Measurements from ENCODE around the gene MARK3.

The MARK3 gene

DNA sequence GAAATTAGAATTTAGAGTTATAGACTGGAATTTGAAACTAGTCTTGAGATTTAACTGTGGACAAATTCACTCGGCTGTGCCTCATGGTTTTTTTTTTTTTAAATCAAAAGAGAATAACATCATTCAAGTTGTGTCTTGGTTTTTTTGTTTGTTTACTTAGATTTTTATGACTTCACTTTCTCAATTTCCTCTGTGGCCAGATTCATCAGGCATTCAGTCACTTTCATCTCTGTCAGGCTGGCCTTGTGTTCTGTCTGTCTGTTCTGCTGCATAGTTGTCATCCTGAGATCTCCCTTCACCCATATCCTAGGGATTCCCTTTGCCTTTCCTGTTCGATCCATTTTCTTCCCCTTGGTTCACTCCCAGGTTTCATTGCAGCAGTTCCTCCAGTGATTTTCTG is 10.0 kb downstream of the MARK3 start:
- TF ChIP-seq, protein P1, sequence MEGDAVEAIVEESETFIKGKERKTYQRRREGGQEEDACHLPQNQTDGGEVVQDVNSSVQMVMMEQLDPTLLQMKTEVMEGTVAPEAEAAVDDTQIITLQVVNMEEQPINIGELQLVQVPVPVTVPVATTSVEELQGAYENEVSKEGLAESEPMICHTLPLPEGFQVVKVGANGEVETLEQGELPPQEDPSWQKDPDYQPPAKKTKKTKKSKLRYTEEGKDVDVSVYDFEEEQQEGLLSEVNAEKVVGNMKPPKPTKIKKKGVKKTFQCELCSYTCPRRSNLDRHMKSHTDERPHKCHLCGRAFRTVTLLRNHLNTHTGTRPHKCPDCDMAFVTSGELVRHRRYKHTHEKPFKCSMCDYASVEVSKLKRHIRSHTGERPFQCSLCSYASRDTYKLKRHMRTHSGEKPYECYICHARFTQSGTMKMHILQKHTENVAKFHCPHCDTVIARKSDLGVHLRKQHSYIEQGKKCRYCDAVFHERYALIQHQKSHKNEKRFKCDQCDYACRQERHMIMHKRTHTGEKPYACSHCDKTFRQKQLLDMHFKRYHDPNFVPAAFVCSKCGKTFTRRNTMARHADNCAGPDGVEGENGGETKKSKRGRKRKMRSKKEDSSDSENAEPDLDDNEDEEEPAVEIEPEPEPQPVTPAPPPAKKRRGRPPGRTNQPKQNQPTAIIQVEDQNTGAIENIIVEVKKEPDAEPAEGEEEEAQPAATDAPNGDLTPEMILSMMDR (conservative IDR thresholded peaks at IDR 0.05; ENCODE audit: low read depth, low read length), result no peak
- DNase-seq (ENCODE audit: low read depth), result no peak
- no peak overlapping the region for H3K4me3 ChIP-seq (ENCODE audit: low read length)

DNA sequence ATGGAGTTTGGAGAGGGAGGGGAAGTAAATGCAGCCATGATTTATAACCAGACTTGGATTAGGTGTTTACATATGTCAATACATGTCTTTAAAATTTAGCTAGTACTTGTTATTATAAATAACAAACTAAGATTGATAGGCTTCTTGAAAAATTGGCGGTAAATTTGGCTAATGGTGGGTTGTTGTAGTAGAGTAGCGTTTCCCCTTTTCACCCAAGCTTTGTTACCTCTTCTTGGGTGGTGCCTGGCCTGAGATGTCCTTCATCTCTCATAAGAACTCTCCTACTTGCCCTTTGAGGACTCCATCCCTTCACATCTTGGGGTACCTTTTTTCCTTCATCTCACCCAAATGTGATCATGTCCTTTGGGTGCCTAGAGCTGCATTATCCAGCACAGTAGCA is 11.2 kb downstream of the MARK3 start:
- no peak for DNase-seq (ENCODE audit: low read depth)
- no peak overlapping the region for H3K4me3 ChIP-seq (ENCODE audit: low read length)
- TF ChIP-seq, protein P1 (conservative IDR thresholded peaks at IDR 0.05; ENCODE audit: low read depth, low read length), result no peak

DNA sequence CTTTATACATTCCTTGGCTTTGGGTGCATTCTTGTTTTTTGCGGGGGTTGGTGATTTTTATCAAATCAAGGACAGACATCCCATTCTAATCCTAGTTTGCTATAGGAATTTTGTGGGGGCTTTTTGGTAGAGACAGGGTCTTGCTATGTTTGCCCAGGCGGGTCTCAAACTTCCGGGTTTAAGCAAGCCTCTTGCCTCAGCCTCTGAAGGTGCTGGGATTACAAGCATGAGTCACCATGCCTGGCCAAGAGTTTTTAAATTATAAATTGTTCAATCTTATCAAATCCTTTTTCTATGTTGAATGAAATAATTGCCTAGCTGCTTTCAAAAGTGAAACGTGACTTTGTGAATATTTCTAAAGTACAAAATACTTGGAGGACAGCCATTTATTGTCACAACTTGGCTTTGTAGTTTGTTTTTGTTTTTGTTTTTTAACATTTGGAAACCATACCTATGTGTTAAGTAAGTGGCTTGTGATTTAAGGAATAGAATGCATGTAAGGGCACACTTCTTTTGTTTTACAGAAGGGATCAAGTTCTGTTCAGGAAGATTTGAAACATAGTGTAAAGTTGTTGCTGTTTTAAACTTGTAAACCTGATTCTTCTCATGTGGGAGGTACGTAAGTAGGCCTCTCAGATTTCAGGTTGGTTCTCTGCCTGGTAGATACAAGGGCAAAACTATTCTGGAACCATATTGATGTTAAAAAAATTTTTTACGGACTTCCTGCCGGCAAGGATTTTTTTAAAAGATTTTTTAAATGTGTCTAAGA is 13.4 kb downstream of the MARK3 start:
- DNase-seq (ENCODE audit: low read depth), result no peak
- H3K4me3 ChIP-seq (ENCODE audit: low read length), result no peak overlapping the region
- TF ChIP-seq, protein P1 (conservative IDR thresholded peaks at IDR 0.05; ENCODE audit: low read depth, low read length), result no peak

DNA sequence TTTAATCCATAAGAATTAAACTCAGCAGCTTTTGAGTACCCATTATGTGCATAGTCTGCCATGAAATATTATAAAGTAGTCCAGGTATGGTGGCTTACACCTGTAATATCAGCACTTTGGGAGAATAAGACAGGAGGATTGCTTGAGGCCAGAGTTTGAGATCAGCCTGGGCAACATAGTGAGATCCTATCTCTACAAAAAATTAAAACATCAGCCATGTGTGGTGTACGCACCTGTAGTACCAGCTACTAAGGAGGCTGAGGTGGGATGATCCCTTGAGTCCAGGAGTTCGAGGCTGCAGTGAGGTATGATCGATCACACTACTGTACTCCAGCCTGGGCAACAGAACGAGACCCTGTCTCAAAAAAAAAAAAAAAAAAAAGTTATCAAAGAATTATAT is 15.3 kb downstream of the MARK3 start:
- no peak for DNase-seq (ENCODE audit: low read depth)
- TF ChIP-seq, protein P1 (conservative IDR thresholded peaks at IDR 0.05; ENCODE audit: low read depth, low read length), result no peak
- no peak overlapping the region for H3K4me3 ChIP-seq (ENCODE audit: low read length)

DNA sequence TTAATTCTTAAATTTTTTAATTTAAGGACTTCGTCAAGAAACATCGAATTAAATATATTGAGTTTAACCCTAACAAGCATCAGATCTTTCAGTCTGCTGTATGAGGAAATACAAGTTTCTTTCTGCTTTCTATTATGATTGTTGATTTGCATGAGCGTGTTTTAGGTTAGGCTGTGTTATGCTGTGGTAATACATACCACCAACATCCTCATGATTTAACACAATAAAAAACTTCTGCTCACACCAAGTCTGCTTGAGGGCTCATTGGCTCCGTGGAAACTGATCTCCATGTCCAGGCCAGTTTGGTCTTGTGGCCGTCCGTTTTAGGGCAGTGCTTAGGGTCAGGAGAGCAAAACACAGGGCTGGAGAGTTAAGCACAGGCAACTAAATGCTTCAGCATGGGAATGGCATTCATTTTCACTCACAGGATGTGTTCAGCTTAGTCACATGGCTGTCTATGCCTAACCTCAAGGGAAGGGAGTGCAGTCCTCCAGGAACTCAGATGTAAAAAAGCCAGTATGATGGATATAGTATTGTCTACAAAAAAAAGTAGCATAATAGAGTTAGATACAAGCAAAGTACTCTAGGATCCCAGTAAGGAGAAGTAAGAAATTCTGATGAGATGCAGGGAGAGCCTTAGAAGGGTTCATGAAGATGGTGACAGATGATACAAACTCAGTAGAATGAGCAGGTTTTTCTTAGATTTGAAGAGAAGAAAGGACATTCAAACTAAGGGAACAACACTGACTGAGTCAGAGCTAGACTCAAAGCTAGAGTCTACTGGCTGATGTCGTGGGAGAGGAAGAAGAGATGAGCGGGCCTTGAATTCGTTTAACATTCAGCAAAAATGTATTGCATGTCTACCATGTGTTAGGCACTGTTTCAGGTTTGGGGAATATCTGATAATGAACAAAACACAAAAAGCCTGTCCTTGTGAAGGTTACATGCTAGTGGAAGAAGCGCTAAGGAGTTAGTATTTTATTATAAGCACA is 16.3 kb downstream of the MARK3 start:
- peak; percentile 71 for DNase-seq (ENCODE audit: low read depth)
- no peak overlapping the region for H3K4me3 ChIP-seq (ENCODE audit: low read length)
- TF ChIP-seq, protein P1 (conservative IDR thresholded peaks at IDR 0.05; ENCODE audit: low read depth, low read length), result no peak

DNA sequence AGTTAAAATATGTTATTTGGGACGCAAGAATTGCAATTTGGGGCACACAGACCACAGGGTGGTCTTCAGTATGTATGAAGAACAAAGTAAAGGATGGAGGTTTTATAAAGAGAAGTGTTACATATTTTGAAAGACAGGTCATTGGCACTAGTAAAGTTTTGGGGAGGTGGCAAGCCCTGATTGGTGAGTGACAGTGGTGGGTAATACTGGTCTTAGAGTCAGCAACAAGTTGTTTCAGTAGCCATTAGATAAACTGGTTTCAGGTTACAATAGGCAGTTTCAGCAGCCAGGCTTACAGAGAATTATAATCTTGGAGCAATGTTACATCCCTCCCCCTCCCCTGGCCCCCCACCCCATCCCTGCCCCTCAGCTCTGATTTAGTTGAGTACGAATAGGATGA is 17.5 kb downstream of the MARK3 start:
- H3K4me3 ChIP-seq (ENCODE audit: low read length), result no peak overlapping the region
- DNase-seq (ENCODE audit: low read depth), result peak; percentile 59
- TF ChIP-seq, protein P1 (conservative IDR thresholded peaks at IDR 0.05; ENCODE audit: low read depth, low read length), result no peak
